ENCODE results near the gene FBXL3. TPM values are rescaled to one million over a fixed set of nuclear protein-coding genes. Genes with fewer than 3 reads are reported as not detected.

Gene FBXL3
- total and polyA plus RNA-seq, 2 of the 4 experiments (the other 2 are of a cell fraction) = 15.3 to 43.6 TPM

GRCh38 chr13:76993021-76993420, 33.9 kb downstream of the FBXL3 start:
- H3K36me3 ChIP-seq (ENCODE audit: control insufficient read depth, insufficient read depth, low read length) = peaks cover 6% of the 10 kb centered on the region
- no peak overlapping the region for H2BK15ac ChIP-seq (ENCODE audit: low read depth, low read length)
- H3K4me2 ChIP-seq (ENCODE audit: low read depth, low read length) = peak overlapping the region; percentile 68
- peak overlapping the region; percentile 1; the same call in 1 of the 2 replicates for H3K56ac ChIP-seq (ENCODE audit: extremely low read depth, insufficient read depth, low read length)
- TF ChIP-seq USF2 (IDR thresholded peaks at IDR 0.05; ENCODE audit: low read depth, low read length) (no peak), CTCF (conservative IDR thresholded peaks at IDR 0.05; ENCODE audit: low read depth, low read length) (no peak), BHLHE40 (IDR thresholded peaks at IDR 0.05; ENCODE audit: low read depth, low read length) (no peak), CHD1 (IDR thresholded peaks at IDR 0.05; ENCODE audit: low read depth, low read length) (no peak), RAD21 (IDR thresholded peaks at IDR 0.05; ENCODE audit: low read length) (no peak), CEBPB (IDR thresholded peaks at IDR 0.05; ENCODE audit: low read depth, low read length) (no peak)
- peaks cover 4% of the 10 kb centered on the region; the same call in 1 of the 2 replicates for H3K4me1 ChIP-seq (ENCODE audit: control insufficient read depth, insufficient read depth, low read length)
- no peak overlapping the region for H4K5ac ChIP-seq (ENCODE audit: low read depth, low read length)
- H3K27ac ChIP-seq (ENCODE audit: insufficient read depth, low read length) = no peak overlapping the region
- H3K79me1 ChIP-seq (ENCODE audit: low read depth in 1 of 2, low read length in 2 of 2) = peaks cover 23 to 35% of the 10 kb centered on the region in 2 experiments
- H3K9me1 ChIP-seq (ENCODE audit: insufficient read depth, low read length) = peaks cover 7% of the 10 kb centered on the region
- ChIA-PET POLR2A (ENCODE audit: unreplicated experiment) (no interaction called here), CTCF (interaction anchor here (0.7 to 3.7 kb wide), 3 partner anchors 9 to 285 kb away, joined by 3 to 15 read pairs (median 14); no protein-coding TSS in a partner anchor)
- H3K14ac ChIP-seq (replicated peaks; ENCODE audit: low read depth, low read length) = peak overlapping the region; percentile 94; the same call in 1 of the 2 replicates
- H2AFZ ChIP-seq (replicated peaks; ENCODE audit: low read length, poor library complexity) = no peak overlapping the region
- peak overlapping the region; percentile 38; the same call in 1 of the 2 replicates for H3K9ac ChIP-seq (ENCODE audit: low read depth, low read length)
- H4K91ac ChIP-seq (ENCODE audit: insufficient read depth, low read depth, low read length) = no peak overlapping the region
- no peak overlapping the region for H2BK120ac ChIP-seq (ENCODE audit: low read depth, low read length)
- no peaks in the 10 kb centered on the region for H3K9me3 ChIP-seq (ENCODE audit: control insufficient read depth, insufficient read depth, low read length)
- H2BK20ac ChIP-seq (ENCODE audit: low read depth, low read length) = no peak overlapping the region
- in situ Hi-C loops (cut with MboI; ENCODE audit: low sequenced_read_pairs) (loop anchor here (25.0 kb wide), 1 partner anchor 1306 kb away; no protein-coding TSS in a partner anchor), intact Hi-C loops (cut with micrococcal nuclease) (loop anchor here (5.0 kb wide), 1 partner anchor 836 kb away; no protein-coding TSS in a partner anchor), dilution Hi-C loops (cut with HindIII; ENCODE audit: low sequenced_read_pairs, unreplicated experiment) (no loop called here)
- H3K27me3 ChIP-seq (ENCODE audit: control insufficient read depth, insufficient read depth, low read length) = no peaks in the 10 kb centered on the region
- no TSS peak for BruUV-seq (replicated peaks)
- H3K4me3 ChIP-seq (ENCODE audit: insufficient read depth, low read depth, low read length) = peak overlapping the region; percentile 83
- DNase-seq (peak; percentile 28), ATAC-seq (ENCODE audit: low read depth) (no peak)
- no peak overlapping the region for H3K18ac ChIP-seq (ENCODE audit: low read depth, low read length)
- no peak overlapping the region for H2BK5ac ChIP-seq (ENCODE audit: low read depth, low read length, poor library complexity, severe bottlenecking)
- 40% methylated on average over 1 of the region's 3 CpGs; no CpG with 5 or more reads in 1 of the 2 experiments for WGBS, 2 experiments (ENCODE audit: extremely low coverage in 2 of 2, insufficient read length in 1 of 2)
- H3K23ac ChIP-seq (ENCODE audit: low read depth, low read length) = peak overlapping the region; percentile 94
- H4K8ac ChIP-seq (ENCODE audit: low read depth in 2 of 2, low read length in 2 of 2) = 0 out of 4 replicates have a peak overlapping the region, but pooled peaks of 1 of the 2 experiments have one; percentile 82
- no peaks in the 10 kb centered on the region for H4K20me1 ChIP-seq (ENCODE audit: insufficient read depth, low read length)
- no peak overlapping the region for H2AK5ac ChIP-seq (ENCODE audit: low read depth, low read length)
- no peak overlapping the region for H3K4ac ChIP-seq (ENCODE audit: low read depth, low read length)
- H2AK9ac ChIP-seq (replicated peaks; ENCODE audit: low read depth, low read length, poor library complexity) = no peak overlapping the region
